HG03064 (cell line): ENCODE results near the gene FBXW2.

Experiments
- ATAC-seq: cut with Tn5 transposase; IDR thresholded peaks from one replicate; pipeline ENCODE4 v1.9.1; 2021; ENCODE audit warnings: low read depth; ENCODE audit not compliant: unreplicated experiment

Gene FBXW2

DNA sequence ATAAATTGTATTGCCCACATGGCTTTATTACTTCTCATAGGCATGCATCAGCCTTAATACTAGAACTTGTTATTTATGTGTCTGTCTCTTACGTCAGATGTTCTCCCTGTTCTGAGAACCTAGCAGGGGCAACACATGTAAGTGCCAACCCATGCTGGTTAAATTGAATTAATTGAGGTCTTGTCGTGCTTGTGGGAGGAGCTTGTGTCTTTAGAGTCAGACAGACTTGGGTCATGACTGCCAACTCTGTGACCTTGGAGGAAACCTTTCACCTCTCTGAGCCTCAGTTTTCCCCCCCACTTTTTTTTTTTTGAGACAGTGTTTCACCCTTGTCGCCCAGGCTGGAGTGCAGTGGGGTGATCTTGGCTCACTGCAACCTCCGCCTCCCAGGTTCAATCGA is 76.7 kb downstream of the FBXW2 start:
- no peak for ATAC-seq

DNA sequence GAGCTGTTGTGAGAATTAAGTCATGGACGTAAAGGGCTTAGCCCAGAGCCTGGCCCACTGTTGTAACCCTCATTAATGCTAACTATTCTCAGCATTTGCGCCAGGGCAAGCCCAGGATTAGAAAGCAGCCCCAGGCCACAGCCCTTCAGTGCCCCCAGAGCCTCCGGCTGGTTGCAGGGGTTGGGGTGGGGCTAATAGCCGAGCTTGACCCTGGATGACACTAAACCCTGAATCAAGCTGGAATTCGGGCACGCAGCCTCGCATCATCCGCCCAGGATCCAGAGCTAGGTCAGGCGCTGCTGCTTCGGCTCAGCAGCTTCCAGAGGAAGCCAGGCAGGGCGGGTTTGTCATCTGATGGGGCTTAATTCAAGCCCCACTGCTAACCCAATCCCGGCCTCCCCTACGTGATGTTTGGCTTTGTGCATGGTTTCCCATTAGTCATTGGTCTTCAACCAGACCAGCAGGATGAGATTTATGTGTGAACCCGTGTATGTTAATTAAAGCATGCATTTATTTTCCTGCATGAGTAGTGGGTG is 77.8 kb downstream of the FBXW2 start:
- no peak for ATAC-seq

DNA sequence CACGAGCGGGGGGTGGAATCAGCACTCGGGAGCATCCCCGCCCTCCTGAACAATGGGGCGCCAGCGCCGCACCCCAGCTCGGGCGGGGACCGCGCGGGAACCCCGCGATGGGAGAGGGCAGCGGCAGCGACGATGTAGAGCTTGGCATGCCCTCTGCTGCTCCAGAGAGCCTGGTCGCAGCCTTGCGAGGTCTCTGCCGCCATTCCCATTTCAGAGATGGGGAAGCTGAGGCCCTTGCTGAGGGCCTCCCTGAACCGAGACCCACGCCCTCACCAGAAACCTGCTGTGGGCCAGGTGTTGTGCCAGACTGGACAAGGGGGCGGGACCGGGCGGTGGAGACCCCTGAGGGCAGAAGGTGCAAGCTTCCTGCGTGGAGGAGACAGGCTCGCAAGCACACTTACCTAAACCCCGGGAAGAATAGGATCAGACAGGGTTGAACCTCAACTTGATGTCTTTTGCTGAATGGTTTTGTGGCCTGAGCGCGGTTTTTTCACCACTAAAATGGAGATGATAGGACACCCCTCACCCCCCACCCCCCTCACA is 78.3 kb downstream of the FBXW2 start:
- ATAC-seq = peak; percentile 32

DNA sequence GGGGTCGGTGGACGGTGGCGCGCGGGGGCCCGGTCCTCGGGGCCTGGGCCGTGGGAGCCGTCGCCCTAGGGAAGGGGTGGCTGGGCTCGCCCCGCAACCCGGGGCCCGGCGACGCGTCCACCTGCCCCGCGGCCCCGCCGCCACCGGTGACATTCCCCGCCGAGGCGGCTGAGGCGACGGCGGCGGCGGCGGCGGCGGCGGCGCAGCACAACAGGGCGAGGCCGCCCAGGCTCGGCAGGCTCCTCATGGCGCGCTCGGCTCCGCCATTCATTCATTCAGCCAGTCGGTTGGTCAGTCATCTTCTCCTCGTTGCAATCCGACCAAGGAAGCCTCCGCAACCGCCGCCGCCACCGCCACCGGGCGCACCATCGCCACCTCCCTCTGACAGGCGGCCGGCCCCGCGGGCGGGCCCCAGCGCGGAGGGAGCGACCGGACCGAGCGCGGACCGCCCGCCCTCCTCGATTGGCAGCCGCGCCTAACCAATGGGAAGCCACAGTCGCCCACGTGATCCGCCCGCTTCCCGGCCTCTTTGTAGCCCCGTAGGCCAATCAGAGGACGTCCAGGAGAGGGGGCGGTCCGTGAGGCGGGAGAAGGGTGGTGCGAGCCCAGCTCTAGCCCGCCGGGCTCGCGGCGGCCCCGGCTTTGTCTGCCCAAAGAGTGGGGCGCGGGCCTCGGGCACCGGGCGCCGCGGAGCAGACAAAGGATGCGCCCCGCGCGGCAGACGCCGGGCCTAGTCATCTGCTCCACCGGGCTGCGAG is 78.9 kb downstream of the FBXW2 start, which contains the start of gene MEGF9:
Gene MEGF9 (minus strand): TSS at position 383 of the 758 bp plus-strand sequence. CDS start 112 bp downstream, at position 271.
- ATAC-seq = peak; percentile 92

DNA sequence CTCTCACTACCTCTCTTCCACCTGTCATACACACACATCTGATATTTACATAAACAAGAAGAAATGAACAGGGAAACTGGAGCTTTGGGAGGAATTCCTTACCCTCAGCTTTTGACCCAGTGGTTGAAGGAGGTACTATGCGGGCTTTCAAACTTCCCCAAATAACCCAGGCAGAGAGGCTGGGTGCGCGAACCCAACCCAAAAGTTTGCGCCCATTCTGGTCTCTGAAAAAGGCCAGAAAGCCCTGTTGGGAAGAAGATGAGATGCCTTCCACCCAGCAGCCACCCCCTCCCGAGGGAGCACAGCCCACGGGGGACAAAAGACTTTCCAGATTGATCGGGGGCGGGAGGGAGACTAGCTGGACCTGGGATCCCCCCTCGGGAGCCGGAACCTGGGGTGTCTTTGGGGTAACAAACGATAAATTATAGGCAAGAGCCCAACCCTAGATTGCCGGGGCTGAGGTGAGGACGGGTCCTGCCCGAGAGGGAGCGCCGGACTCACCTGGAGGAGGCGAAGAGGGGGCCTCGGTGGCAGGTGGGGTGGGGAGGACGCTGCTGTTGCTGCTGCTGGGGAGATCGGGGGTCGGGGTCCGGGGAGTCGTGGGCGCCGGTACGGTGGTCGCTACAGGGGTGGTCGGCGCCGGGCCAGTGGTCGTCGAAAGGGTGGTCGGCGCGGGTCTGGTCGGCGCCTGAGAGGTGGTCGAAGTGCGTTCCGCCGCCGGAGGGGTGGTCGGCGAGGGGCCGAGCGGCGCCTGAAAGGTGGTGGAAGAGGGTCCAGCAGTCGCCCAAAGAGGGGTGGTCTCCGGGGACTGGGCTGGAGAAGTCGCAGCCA is 79.7 kb downstream of the FBXW2 start:
- ATAC-seq = no peak

DNA sequence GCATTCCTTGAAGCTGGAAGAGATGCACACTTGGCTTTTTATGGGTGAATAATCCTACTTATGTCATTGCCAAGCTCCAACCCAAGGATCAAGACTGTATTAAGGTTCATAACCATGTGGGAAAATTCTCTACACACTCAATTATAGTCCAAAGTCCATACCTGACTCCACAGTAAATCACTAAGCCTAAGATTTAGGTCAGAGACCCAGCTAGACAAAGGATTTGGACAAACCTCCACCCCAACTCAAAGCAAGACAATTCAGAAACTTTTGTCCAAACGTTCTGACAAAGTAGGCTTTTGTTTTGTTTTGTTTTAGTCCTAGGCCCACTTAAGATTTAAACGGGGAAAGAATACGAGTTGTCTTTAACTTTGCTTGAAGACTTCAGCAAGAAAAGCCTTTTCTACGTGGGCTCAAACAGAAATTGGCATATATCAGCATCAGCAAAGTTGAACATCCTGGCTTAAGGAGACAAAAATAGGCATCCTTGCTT is 80.6 kb downstream of the FBXW2 start:
- no peak for ATAC-seq

DNA sequence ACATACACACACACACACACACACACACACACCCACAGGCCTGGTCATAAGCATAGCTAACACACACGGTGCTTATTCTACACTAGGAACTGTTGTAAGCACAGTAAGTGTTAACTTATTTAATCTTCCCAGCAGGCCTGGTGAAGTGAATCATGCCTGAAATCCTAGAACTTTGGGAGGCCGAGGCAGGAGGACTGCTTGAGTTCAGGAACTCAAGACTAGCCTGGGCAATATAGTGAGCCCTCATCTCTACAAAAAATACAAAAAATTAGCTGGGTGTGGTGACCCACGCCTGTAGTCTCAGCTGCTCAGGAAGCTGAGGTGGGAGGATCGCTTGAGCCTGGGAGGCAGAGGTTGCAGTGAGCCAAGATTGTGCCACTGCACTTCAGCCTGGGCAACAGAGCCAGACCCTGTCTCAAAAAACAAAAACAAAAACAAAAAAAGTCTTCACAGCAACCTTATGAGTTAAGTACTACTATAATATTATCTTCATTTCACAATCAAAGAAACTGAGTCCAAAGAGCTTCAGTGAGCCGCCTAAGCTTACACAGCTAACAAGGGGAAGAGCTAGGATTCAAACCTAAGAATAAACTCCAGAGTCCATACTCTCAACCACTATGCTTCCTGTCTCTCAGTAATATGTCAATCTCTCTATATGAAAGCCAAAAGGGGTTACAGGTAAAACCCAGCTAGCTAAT is 81.2 kb downstream of the FBXW2 start:
- ATAC-seq = no peak

DNA sequence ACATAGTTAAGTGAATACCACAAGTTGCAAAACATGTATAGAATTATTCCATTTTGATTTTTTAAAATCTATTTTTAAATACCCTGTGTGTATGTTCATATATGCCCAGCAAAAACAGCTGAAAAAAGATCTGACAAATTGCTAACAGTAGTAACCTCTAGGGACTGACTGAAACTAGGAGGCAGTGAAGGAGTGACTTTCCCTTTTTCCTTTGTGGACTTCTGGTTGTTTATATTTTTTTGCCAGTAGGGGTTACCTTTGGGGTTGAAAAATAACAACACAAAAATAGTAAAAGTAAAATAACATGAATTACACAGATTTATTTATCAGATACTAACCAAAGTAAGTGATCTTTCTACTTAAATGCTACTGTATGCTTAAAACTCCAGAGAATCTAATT is 81.9 kb downstream of the FBXW2 start:
- ATAC-seq = no peak

DNA sequence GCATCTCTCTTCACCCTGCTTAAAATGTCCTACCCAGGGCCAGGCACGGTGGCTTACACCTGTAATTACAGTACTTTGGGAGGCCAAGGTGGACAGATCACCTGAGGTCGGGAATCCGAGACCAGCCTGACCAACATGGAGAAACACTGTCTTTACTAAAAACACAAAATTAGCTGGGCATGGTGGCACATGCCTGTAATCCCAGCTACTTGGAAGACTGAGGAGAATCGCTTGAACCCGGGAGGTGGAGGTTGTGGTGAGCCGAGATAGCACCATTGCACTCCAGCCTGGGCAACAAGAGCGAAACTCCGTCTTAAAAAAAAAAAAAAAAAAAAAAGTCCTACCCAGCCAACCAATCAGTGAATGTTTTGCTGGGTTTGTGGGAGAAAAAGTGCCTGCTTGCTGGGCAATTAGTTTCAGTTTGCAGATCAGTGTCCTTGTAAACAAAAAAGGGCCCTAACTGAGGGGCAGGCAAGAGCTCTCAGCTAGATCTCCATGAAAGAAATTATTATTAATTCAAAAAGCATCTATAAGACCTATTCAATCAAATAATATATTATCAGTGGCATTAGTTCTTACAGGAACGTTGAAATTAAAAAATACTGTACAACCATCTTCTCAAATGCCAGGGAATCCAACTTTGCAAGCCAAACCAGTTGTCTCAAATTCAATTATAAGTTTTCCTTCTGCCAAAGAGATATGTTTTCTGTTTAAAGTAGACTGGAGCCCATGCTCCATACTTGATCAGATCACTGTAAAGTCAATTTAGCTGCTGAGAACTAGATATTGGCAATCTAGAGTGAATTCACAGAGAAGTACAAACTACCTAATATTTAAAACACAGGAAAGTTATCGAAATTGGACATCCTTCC is 82.9 kb downstream of the FBXW2 start:
- no peak for ATAC-seq

DNA sequence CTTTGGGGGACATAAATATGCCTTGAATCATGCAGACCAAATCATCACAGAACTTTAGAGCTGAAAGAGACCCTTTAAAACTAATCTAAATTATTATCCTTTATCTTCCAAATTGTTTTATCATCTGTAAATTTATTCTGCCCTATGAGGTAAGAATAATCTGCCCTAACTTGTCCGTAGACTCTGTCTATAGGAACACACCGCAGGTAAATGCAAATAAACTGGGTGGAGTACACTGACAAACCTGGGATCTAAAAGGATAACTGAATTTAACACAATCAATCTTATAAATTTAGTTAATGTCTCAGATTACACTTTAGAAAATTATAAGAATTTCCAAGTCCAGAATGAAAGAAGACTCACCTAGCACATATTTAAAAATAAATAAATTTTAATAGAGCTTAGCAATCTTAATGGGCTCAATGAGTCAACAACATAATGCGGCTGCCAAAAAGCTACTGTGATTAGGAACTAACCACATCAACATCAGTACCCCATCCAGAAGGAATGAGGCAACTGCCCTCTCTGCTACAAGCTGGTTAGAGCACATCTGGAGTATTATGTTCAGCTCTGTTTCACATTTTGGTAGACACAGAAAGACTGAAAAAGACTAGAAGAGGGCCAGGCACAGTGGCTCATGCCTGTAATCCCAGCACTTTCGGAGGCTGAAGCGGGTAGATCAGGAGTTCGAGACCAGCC is 84.5 kb downstream of the FBXW2 start:
- no peak for ATAC-seq

DNA sequence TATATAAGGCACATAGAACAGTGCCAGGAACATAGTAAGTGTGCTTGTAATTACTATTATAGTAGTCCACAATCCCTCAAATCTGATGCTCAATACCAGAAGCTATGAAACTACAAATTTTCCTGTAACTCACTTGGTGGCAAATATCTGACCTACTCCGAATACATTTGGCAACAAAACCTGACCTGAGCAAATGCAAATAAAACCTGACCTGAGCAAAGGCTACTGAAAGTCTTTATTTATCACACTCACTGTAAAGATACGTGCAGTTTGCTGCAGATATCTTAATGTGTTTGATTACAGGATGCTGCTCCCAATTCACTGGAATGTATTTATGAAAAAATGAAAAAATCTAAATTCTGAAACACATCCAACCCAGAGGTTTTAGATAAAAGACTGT is 86.0 kb downstream of the FBXW2 start:
- ATAC-seq = no peak
